PC-9 (cell line): ENCODE measurements around the gene FBXW10. TPM values are rescaled to one million over a fixed set of nuclear protein-coding genes. Genes with fewer than 3 reads are reported as not detected.
"Not testable (repeated sequence)": the region's sequence is repeated elsewhere in the genome, so short reads cannot be mapped to it uniquely, and the experiment has no call there.

Source experiments
- Bru-seq: library from RNA; stranded (reverse); fragments of 400-500 nt; gene quantifications from one replicate; lab custom pipeline; 2021; lab: Mats Ljungman, UMichigan
- BruChase-seq, 2 experiments: library from RNA; stranded (reverse); fragments of 400-500 nt; gene quantifications; one replicate each; lab custom pipeline; 2021; lab: Mats Ljungman, UMichigan
- BruUV-seq: library from RNA; stranded (reverse); fragments of 400-500 nt; replicated peaks from 2 replicates; lab custom pipeline; 2021; lab: Mats Ljungman, UMichigan
- CTCF ChIA-PET: fragments of 300-600 bp; sonication (Branson Sonifier 250); formaldehyde crosslinking; loops from one replicate; lab custom pipeline; 2022; ENCODE audit warnings: antibody characterized with exemption; lab: Charles Lee
- POLR2A ChIA-PET: fragments of 300-600 bp; sonication (Branson Sonifier 250); formaldehyde crosslinking; loops from one replicate; lab custom pipeline; 2022; ENCODE audit warnings: antibody characterized with exemption; ENCODE audit not compliant: unreplicated experiment; lab: Charles Lee
- DNase-seq, 2 experiments: peaks; one replicate each; pipeline versions ENCODE4 v3.0.0 to v3.0.0-alpha.2; 2015 to 2022; ENCODE audit warnings: mixed read lengths in 1 of 2
- H2AFZ ChIP-seq: fragments of 200-600 bp; sonication (generic); 2 replicates; pipeline ENCODE4 v1.8.1; 2017; ENCODE audit warnings: antibody characterized with exemption
- H3F3A ChIP-seq: fragments of 200-600 bp; sonication (generic); 2 replicates; pipeline ENCODE4 v1.8.1; 2017; ENCODE audit warnings: antibody characterized with exemption, mild to moderate bottlenecking, low read depth; ENCODE audit not compliant: insufficient read depth
- H3K27ac ChIP-seq: fragments of 200-600 bp; sonication (generic); 2 replicates; pipeline ENCODE4 v1.6.1; 2016; ENCODE audit warnings: mixed run types
- H3K27me3 ChIP-seq: fragments of 200-600 bp; sonication (generic); 2 replicates; pipeline ENCODE4 v1.6.1; 2016; ENCODE audit warnings: low read depth, mixed run types; ENCODE audit not compliant: insufficient read depth
- H3K36me3 ChIP-seq: fragments of 200-600 bp; sonication (generic); 2 replicates; pipeline ENCODE4 v1.6.1; 2016; ENCODE audit warnings: low read depth, mixed run types
- H3K4me1 ChIP-seq: fragments of 200-600 bp; sonication (generic); replicated peaks from 2 replicates; pipeline ENCODE4 v1.6.1; 2016; ENCODE audit warnings: mixed run types; ENCODE audit not compliant: insufficient read depth
- H3K4me2 ChIP-seq: fragments of 200-600 bp; sonication (generic); 2 replicates; pipeline ENCODE4 v1.6.1; 2017; ENCODE audit warnings: mixed run types
- H3K4me3 ChIP-seq: fragments of 200-600 bp; sonication (generic); 2 replicates; pipeline ENCODE4 v1.6.1; 2016; ENCODE audit warnings: mixed run types
- H3K79me2 ChIP-seq: fragments of 200-600 bp; sonication (generic); 2 replicates; pipeline ENCODE4 v1.6.1; 2017; ENCODE audit warnings: low read depth, mixed run types
- H3K9me2 ChIP-seq: fragments of 200-600 bp; sonication (generic); 2 replicates; pipeline ENCODE4 v1.8.1; 2017; ENCODE audit warnings: mild to moderate bottlenecking; ENCODE audit not compliant: insufficient read depth
- H3K9me3 ChIP-seq: fragments of 200-600 bp; sonication (generic); 2 replicates; pipeline ENCODE4 v1.8.1; 2016; ENCODE audit warnings: low read depth; ENCODE audit not compliant: insufficient read depth
- H4K20me1 ChIP-seq: fragments of 200-600 bp; sonication (generic); 2 replicates; pipeline ENCODE4 v1.8.1; 2017; ENCODE audit not compliant: insufficient read depth
- intact Hi-C: fragments of 100-400 bp; cut with micrococcal nuclease; formaldehyde crosslinking; loops from one replicate; pipeline ENCODE4 v1.10.0; 2022; ENCODE audit not compliant: unreplicated experiment
- long read RNA-seq: library from polyadenylated mRNA; stranded (forward); transcript quantifications from one replicate; pipeline ENCODE4 v2.0.0, GENCODE V29; 2022
- total RNA-seq: library from RNA; stranded (reverse); gene quantifications from 2 replicates; pipeline ENCODE4 v1.2.3, GENCODE V29; 2021

FBXW10 gene
- total RNA-seq (5.3 and 6.1 TPM in 2 replicates), Bru-seq, nascent RNA (percentile 39 among the genes with signal in this experiment), BruChase-seq, experiment 1, labeled RNA remaining after a 2-hour chase (percentile 48 among the genes with signal in this experiment), BruChase-seq, experiment 2, labeled RNA remaining after a 6-hour chase (percentile 50 among the genes with signal in this experiment)
- long read RNA-seq, partial matches to known transcripts: 1 of 1 reads
- long read RNA-seq, other reads (novel, unspliced or antisense): 0 of 1 reads

DNA sequence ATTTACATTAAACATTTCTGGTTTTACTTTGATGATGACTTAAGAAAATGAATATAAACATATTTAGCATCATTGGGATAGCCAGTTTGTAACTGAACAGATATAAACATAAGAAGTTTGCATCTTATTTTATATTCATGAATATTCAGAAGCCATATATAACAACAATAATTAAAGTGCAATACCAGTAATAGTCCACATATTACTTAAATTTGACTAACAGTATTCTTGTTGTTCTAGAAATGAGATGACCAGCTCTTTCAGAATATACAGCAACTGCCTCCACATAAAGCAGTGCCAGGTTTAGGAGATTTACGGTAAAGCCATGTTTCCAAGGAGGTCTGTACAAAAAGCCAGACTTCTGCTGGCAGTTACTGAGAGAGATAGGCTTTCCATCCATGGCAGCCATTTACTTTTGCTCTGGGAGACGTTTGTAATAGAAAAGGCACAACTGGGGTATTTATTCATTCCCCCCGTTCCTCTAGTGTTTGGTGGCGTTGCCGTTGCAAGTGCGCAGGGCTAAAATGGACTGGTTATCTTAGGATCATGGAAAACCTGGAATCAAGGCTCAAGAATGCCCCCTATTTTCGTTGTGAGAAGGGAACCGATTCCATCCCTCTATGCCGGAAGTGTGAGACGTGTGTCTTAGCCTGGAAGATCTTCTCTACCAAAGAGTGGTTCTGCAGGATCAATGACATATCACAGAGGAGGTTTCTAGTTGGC, at the start of gene FBXW10:
Gene FBXW10 (plus strand): TSS at position 356 of the 723 bp plus-strand sequence. CDS start 191 bp downstream, at position 547.
- DNase-seq, H3K36me3 ChIP-seq, POLR2A ChIA-PET, H3K9me2 ChIP-seq, H3K4me3 ChIP-seq, H3K79me2 ChIP-seq, intact Hi-C loops, H3K9me3 ChIP-seq, H4K20me1 ChIP-seq, H2AFZ ChIP-seq, BruUV-seq, CTCF ChIA-PET, H3K27me3 ChIP-seq: not testable (repeated sequence)
- 0 out of 2 replicates have a peak within 1 kb of the TSS, but pooled peaks have one; percentile 12 for H3K27ac ChIP-seq
- H3K4me1 ChIP-seq: peaks cover 18% of the 10 kb centered on the region
- peaks cover 20% of the 10 kb centered on the region; the same call in 1 of the 2 replicates for H3F3A ChIP-seq
- H3K4me2 ChIP-seq: peak within 1 kb of the TSS; percentile 22; the same call in 1 of the 2 replicates

DNA sequence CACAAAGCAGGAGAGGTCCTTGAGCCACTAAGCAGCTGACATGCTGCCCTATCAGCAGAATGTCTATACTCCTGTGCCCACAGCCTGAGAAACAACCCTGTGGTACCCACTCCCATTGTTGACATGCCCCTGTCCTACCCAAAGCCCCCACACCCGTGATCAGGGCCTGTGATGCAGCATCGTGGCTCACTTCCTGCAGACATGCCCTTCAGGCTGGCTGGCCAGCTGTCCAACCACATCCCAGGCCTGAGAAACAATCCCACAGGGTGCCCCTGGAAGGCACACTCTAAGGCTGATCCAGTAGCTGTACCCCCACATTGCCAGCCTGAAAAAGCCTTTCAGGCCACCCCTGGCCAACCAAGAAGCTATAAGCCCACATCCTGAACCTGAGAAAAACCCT, 48.7 kb upstream of the FBXW10 start:
- H3K79me2 ChIP-seq, H3F3A ChIP-seq, DNase-seq, POLR2A ChIA-PET, H3K27ac ChIP-seq, H3K4me1 ChIP-seq, BruUV-seq, H3K27me3 ChIP-seq, H2AFZ ChIP-seq, H3K36me3 ChIP-seq, intact Hi-C loops, H3K4me2 ChIP-seq, H3K4me3 ChIP-seq, H3K9me2 ChIP-seq, H4K20me1 ChIP-seq, CTCF ChIA-PET, H3K9me3 ChIP-seq: not testable (repeated sequence)

DNA sequence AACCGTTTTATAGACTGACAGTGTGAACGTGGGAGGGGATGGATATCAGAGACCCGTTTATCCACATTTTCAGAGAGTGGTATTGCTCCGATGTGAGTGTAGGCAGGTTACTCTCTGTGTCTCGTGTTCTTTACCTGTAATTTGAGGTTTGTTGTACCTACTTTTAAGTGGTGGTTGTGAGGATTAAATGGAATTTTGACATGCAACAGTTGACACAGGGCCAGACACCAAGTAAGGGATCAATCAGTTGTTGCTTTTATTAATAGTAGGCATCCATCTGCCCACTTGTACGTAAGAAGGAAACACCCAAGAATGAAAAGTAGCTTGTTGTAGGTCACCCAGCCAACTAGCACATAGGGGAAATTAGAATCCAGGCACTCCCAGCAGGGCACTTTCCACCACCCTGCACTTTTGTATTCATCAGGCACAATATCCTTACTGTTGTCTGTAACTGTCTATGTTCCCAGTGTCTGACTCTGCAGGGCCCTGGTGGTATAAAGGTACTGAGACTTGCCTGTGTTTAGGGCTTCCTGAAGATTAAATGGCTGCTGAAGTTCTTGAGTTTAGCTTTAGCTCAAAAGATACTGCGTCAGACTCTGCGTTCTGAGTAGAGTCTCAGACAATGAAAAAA, 45.3 kb upstream of the FBXW10 start:
- H4K20me1 ChIP-seq, H3K36me3 ChIP-seq, H3K9me3 ChIP-seq, H3K27me3 ChIP-seq, DNase-seq, H3K27ac ChIP-seq, H3K9me2 ChIP-seq, BruUV-seq, H3F3A ChIP-seq, POLR2A ChIA-PET, H3K4me1 ChIP-seq, intact Hi-C loops, H3K79me2 ChIP-seq: not testable (repeated sequence)
- H2AFZ ChIP-seq: peak overlapping the region; percentile 96; the same call in 1 of the 2 replicates
- H3K4me3 ChIP-seq: peak overlapping the region; percentile 61
- H3K4me2 ChIP-seq: peak overlapping the region; percentile 82
- CTCF ChIA-PET: interaction anchor here (0.6 kb wide), 2 partner anchors 508 to 1486 kb away, joined by 7 to 19 read pairs; no protein-coding TSS in a partner anchor

GRCh38 chr17:18705955-18706354, 37.9 kb upstream of the FBXW10 start:
- H3F3A ChIP-seq, CTCF ChIA-PET, H3K4me1 ChIP-seq, H3K79me2 ChIP-seq, H3K9me3 ChIP-seq, DNase-seq, POLR2A ChIA-PET, H2AFZ ChIP-seq, H4K20me1 ChIP-seq, H3K36me3 ChIP-seq, H3K9me2 ChIP-seq, BruUV-seq, H3K27me3 ChIP-seq, intact Hi-C loops, H3K4me3 ChIP-seq, H3K27ac ChIP-seq, H3K4me2 ChIP-seq: not testable (repeated sequence)

- H3K4me2 ChIP-seq, BruUV-seq, intact Hi-C loops, H3K4me1 ChIP-seq, H3K36me3 ChIP-seq, H3F3A ChIP-seq, POLR2A ChIA-PET, H2AFZ ChIP-seq, CTCF ChIA-PET, H4K20me1 ChIP-seq, H3K9me2 ChIP-seq, H3K79me2 ChIP-seq, H3K27me3 ChIP-seq, H3K27ac ChIP-seq, DNase-seq, H3K4me3 ChIP-seq, H3K9me3 ChIP-seq: not testable (repeated sequence)
Measured at GRCh38 chr17:18708215-18708614, 35.6 kb upstream of the FBXW10 start.
